Measurements from ENCODE around the gene CPZ. TPM values are rescaled to one million over a fixed set of nuclear protein-coding genes. Genes with fewer than 3 reads are reported as not detected.

Gene CPZ
- total RNA-seq, 1 donor from 2014 or later = 0.27 TPM

GRCh38 chr4:8641256-8641655 is 48.7 kb downstream of the CPZ start:
- H3K27me3 ChIP-seq (ENCODE audit: low read depth) = peaks cover 91% of the 10 kb centered on the region
- TF ChIP-seq, protein P1, sequence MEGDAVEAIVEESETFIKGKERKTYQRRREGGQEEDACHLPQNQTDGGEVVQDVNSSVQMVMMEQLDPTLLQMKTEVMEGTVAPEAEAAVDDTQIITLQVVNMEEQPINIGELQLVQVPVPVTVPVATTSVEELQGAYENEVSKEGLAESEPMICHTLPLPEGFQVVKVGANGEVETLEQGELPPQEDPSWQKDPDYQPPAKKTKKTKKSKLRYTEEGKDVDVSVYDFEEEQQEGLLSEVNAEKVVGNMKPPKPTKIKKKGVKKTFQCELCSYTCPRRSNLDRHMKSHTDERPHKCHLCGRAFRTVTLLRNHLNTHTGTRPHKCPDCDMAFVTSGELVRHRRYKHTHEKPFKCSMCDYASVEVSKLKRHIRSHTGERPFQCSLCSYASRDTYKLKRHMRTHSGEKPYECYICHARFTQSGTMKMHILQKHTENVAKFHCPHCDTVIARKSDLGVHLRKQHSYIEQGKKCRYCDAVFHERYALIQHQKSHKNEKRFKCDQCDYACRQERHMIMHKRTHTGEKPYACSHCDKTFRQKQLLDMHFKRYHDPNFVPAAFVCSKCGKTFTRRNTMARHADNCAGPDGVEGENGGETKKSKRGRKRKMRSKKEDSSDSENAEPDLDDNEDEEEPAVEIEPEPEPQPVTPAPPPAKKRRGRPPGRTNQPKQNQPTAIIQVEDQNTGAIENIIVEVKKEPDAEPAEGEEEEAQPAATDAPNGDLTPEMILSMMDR (IDR thresholded peaks at IDR 0.05; ENCODE audit: borderline replicate concordance) = no peak
- no peaks in the 10 kb centered on the region for H3K9me3 ChIP-seq (replicated peaks)
- intact Hi-C loops (cut with micrococcal nuclease) = no loop called here
- no peak overlapping the region for H3K4me3 ChIP-seq
- no peak overlapping the region for H3K27ac ChIP-seq (replicated peaks)
- DNase-seq = peak; percentile 9
- H3K36me3 ChIP-seq = no peaks in the 10 kb centered on the region
- no peaks in the 10 kb centered on the region for H3K4me1 ChIP-seq

DNA sequence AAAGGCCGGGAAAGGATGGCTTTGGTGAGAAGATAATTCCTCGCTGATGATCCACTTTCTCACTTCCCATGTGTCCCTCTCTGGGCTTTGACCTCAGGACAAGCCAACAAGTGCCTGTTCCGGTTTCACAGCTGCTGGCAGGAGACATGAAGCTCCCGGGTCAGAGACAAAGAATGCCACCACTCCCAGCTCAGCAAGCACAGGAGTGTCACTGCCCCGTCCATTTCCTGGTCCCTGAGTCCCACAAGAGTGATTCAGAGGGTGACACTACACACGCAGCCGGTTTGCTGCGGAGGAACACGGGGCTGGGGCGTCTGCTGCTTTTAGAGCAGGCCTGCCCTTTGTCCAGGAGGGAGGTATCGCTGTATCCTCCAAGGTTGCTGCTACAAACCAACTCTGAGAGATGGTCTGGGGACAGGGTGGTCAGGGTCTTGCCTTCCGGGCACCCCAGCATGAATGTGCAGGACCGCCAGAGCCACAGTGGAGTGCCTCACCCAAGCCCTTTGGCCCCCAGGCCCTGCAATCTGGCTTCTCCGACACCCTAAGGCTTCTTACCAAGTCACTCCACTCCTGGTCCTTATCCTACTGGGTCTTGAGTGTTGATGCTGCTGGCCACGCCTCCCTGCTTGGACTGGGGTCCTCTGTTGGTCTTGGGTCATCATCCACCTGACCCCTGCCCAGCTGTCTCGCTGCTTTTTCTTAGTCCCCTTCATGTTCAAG is 49.5 kb downstream of the CPZ start:
- Histone ChIP-seq H3K36me3 (no peaks in the 10 kb centered on the region), H3K9me3 (replicated peaks) (no peaks in the 10 kb centered on the region), H3K4me1 (no peaks in the 10 kb centered on the region), H3K27ac (replicated peaks) (no peak overlapping the region), H3K4me3 (no peak overlapping the region), H3K27me3 (ENCODE audit: low read depth) (peaks cover 99% of the 10 kb centered on the region)
- DNase-seq = no peak
- intact Hi-C loops (cut with micrococcal nuclease) = no loop called here
- TF ChIP-seq, protein P1 (IDR thresholded peaks at IDR 0.05; ENCODE audit: borderline replicate concordance) = no peak

- Histone ChIP-seq H3K4me1 (no peaks in the 10 kb centered on the region), H3K36me3 (no peaks in the 10 kb centered on the region), H3K27ac (replicated peaks) (no peak overlapping the region), H3K27me3 (ENCODE audit: low read depth) (peaks cover 99% of the 10 kb centered on the region), H3K9me3 (replicated peaks) (no peaks in the 10 kb centered on the region), H3K4me3 (no peak overlapping the region)
- TF ChIP-seq, protein P1 (IDR thresholded peaks at IDR 0.05; ENCODE audit: borderline replicate concordance) = no peak
- intact Hi-C loops (cut with micrococcal nuclease) = no loop called here
- no peak for DNase-seq
These were observed 50.2 kb downstream of the CPZ start for GRCh38 chr4:8642651-8643321.

- peaks cover 99% of the 10 kb centered on the region for H3K27me3 ChIP-seq (ENCODE audit: low read depth)
These were observed 50.9 kb downstream of the CPZ start for GRCh38 chr4:8643441-8643840.

DNA sequence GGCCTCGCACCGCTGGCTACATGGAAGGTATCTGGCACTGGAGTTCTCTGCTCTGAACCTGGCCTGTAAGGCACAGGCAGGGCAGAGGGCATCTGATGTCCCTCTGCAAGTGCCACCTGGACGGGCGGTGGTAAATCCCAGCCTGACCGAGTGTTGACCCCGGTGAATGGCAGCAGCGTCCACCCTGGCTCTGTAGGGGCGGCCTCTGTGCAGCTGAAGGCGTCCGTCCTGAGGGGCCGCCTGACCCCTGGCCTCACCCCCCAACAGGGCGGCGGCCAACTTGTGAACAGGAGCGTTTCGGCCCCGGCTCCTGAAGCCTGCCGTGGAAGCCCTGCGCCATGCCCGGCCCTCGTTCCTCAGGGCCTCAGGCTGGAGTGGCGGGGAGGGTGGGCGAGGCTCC is 51.4 kb downstream of the CPZ start:
- intact Hi-C loops (cut with micrococcal nuclease) = no loop called here
- no peaks in the 10 kb centered on the region for H3K9me3 ChIP-seq (replicated peaks)
- no peak overlapping the region for H3K4me3 ChIP-seq
- DNase-seq = no peak
- no peaks in the 10 kb centered on the region for H3K4me1 ChIP-seq
- H3K27ac ChIP-seq (replicated peaks) = no peak overlapping the region
- TF ChIP-seq, protein P1 (IDR thresholded peaks at IDR 0.05; ENCODE audit: borderline replicate concordance) = no peak
- H3K36me3 ChIP-seq = no peaks in the 10 kb centered on the region
- H3K27me3 ChIP-seq (ENCODE audit: low read depth) = peaks cover 99% of the 10 kb centered on the region

More at GRCh38 chr4:8643441-8643840, 50.9 kb downstream of the CPZ start:
- no peaks in the 10 kb centered on the region for H3K36me3 ChIP-seq
- H3K9me3 ChIP-seq (replicated peaks) = no peaks in the 10 kb centered on the region
- TF ChIP-seq, protein P1 (IDR thresholded peaks at IDR 0.05; ENCODE audit: borderline replicate concordance) = no peak
- H3K4me3 ChIP-seq = no peak overlapping the region
- DNase-seq = no peak
- intact Hi-C loops (cut with micrococcal nuclease) = no loop called here
- H3K4me1 ChIP-seq = no peaks in the 10 kb centered on the region
- no peak overlapping the region for H3K27ac ChIP-seq (replicated peaks)

Data from left ventricle myocardium inferior (tissue), 1 donor.